ENCODE measurements around the gene SIX6.

Gene SIX6

DNA sequence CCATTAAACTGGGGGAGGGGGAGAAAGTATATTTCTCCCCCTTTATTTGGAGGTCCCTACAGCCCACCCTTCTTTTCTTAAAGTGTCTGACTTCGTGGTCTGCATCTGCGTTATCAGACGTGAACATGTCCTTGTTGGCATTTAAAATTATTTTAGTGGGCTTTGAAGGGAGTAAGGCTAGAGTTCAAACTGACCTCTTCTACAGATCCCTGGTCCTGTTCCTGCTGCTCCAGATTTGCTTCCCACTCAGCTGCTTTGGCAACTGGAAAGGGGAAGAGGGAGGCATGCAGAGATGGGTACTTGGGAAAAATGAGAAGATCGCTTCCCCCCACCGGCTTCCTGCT, 611 bp upstream of the SIX6 start:
- H3K36me3 ChIP-seq (ENCODE audit: insufficient read depth, low read length): no peaks in the 10 kb centered on the region
- peak overlapping the region; percentile 41; the same call in 1 of the 2 replicates for H3K9ac ChIP-seq (ENCODE audit: low read depth, low read length)
- peaks cover 11% of the 10 kb centered on the region for H3K4me1 ChIP-seq (ENCODE audit: insufficient read depth, low read length)
- no peaks in the 10 kb centered on the region for H3K9me3 ChIP-seq (ENCODE audit: control insufficient read depth, insufficient read depth, low read length)

GRCh38 chr14:60509438-60510253, 700 bp downstream of the SIX6 start:
- Histone ChIP-seq H3K36me3 (ENCODE audit: insufficient read depth, low read length) (no peaks in the 10 kb centered on the region), H3K9ac (ENCODE audit: low read depth, low read length) (peak overlapping the region; percentile 41; the same call in 1 of the 2 replicates), H3K9me3 (ENCODE audit: control insufficient read depth, insufficient read depth, low read length) (no peaks in the 10 kb centered on the region), H3K4me1 (ENCODE audit: insufficient read depth, low read length) (peaks cover 11% of the 10 kb centered on the region)

DNA sequence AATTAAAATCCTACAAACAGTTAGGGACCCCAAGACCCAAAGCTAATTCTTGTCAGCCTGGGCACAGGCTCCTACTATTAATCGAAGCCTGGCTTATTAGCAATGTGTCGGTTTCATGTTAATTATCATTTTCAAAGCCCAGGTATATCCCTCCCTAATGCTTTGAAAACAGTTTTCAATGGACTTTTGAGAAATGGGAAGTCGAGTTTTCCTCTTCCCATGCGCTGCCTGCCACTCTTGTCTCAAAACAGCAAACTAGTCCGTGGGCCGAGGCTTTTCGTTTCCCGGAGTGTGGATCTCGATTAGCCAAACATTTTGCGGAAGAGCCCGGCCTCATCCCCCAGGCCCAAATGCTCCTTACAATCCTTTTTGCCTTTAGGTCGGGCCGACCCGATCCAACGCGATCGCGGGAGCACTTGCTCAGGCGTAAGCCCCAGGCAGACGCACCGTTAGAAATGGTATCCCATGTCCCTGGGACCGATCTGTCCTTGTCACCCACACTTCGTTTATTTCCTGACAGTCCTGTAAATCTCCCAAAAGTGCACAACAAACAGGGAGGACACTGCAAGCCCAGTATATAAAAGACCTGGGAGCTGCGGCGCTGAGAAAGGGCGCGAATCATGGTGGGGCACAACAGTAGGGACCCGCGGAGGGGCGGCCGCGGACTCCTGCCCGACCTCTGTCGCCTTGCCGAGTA, 1.5 kb downstream of the SIX6 start:
- no peaks in the 10 kb centered on the region for H3K36me3 ChIP-seq (ENCODE audit: insufficient read depth, low read length)
- H3K4me1 ChIP-seq (ENCODE audit: insufficient read depth, low read length): peaks cover 11% of the 10 kb centered on the region
- H3K9ac ChIP-seq (ENCODE audit: low read depth, low read length): peak overlapping the region; percentile 41; the same call in 1 of the 2 replicates
- H3K9me3 ChIP-seq (ENCODE audit: control insufficient read depth, insufficient read depth, low read length): no peaks in the 10 kb centered on the region

DNA sequence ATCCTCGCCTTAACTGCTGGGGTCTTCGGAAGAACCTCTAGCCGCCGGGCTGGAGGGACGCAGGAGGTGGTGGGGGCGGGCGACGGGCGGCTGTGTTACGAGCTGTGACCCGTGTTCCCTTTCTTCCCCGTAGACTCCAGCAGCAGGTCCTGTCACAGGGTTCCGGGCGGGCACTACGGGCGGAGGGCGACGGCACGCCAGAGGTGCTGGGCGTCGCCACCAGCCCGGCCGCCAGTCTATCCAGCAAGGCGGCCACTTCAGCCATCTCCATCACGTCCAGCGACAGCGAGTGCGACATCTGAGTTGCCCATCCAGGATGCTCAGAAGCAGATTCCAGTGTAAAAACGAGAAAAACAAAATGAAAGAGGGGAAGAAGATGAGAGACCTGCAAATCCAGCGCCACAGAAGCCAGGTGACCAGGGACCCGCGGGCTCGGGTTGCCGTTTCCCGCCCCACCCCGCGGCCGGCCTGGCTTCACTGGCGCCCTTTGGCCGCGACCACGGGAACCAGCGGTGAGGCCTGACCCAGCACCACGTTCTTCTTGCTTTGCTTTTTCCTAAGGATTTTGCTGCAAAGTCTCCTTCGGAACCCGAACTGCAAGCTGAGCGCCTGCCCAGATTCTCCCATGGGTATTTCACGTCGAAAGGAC, 2.1 kb downstream of the SIX6 start:
- no peaks in the 10 kb centered on the region for H3K36me3 ChIP-seq (ENCODE audit: insufficient read depth, low read length)
- peaks cover 11% of the 10 kb centered on the region for H3K4me1 ChIP-seq (ENCODE audit: insufficient read depth, low read length)
- H3K9ac ChIP-seq (ENCODE audit: low read depth, low read length): peak overlapping the region; percentile 41; the same call in 1 of the 2 replicates
- no peaks in the 10 kb centered on the region for H3K9me3 ChIP-seq (ENCODE audit: control insufficient read depth, insufficient read depth, low read length)

- Histone ChIP-seq H3K36me3 (ENCODE audit: insufficient read depth, low read length) (no peaks in the 10 kb centered on the region), H3K4me1 (ENCODE audit: insufficient read depth, low read length) (peaks cover 11% of the 10 kb centered on the region), H3K9me3 (ENCODE audit: control insufficient read depth, insufficient read depth, low read length) (no peaks in the 10 kb centered on the region), H3K9ac (ENCODE audit: low read depth, low read length) (no peak overlapping the region)
Observed at GRCh38 chr14:60512126-60512525, 3.2 kb downstream of the SIX6 start.

DNA sequence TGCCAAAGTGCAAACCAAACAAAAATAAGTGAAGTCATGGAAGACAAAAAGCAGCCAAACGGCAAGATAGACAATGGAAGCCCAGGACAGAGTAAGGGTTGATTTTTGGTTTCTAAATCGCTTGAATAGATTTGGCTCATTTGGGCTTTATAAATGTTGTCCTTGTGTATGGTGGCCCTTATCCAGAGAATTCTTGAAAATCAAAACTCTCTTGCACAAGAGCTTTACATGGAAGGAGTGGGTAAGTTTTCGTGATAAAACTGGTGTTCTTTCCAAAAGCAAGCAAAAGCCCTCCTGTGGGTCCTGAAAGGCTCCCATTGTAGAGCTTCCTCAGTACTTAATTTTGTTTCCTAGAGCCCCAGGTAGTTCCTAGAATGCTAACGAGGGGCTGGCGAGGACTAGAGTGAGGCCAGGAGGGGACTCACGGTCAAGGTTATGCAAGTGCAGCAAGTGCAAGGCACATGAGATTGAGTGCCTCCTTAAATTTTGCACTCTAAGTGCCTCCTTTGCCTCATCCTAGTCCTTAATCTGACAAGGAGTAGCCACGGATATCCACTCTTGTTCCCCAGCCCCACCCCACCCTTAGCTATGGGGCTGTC, 4.1 kb downstream of the SIX6 start:
- H3K4me1 ChIP-seq (ENCODE audit: insufficient read depth, low read length): peaks cover 11% of the 10 kb centered on the region
- H3K9ac ChIP-seq (ENCODE audit: low read depth, low read length): no peak overlapping the region
- H3K36me3 ChIP-seq (ENCODE audit: insufficient read depth, low read length): no peaks in the 10 kb centered on the region
- no peaks in the 10 kb centered on the region for H3K9me3 ChIP-seq (ENCODE audit: control insufficient read depth, insufficient read depth, low read length)

GRCh38 chr14:60514378-60514740, 5.4 kb downstream of the SIX6 start:
- H3K9ac ChIP-seq (ENCODE audit: low read depth, low read length): peak overlapping the region; percentile 63
- H3K9me3 ChIP-seq (ENCODE audit: control insufficient read depth, insufficient read depth, low read length): no peaks in the 10 kb centered on the region
- no peaks in the 10 kb centered on the region for H3K36me3 ChIP-seq (ENCODE audit: insufficient read depth, low read length)
- H3K4me1 ChIP-seq (ENCODE audit: insufficient read depth, low read length): peaks cover 8% of the 10 kb centered on the region

DNA sequence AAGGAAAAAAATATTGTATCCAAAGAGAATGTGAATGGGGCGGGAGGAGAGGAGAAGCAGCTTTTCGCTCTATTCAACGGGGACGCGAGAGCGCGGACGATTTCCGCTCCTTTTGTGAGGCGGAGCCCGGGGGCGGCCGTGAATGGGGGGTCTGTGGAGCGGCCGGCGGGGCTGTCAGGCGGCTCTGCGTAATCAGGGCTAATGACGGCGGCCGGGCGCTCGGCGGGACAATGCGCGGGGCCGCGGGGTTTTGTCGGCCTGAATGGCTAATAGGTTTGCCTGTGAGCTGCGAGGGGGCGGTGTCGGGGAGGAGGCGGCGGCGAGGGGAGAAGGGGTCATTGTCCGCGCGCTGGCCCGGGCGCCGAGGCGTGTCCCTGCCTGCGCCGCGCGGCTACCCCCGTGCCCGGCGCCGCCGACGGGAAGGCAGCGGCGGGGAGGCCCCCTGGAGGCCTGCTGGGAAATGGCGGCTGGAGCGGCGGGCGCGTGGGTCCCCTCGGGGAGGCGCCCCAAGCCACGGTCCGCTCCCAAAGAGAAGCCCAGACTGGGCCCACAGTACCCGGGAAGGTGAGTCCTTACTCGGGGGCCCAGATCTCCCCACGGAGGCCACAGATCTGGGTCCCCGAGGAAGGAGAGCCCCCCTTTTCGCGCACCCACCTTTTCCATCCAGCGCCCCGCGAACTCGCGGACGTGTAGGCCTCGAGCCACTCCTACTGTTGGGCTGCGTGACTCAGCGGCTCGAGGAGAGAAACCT, 6.0 kb downstream of the SIX6 start:
- Histone ChIP-seq H3K9ac (ENCODE audit: low read depth, low read length) (peak overlapping the region; percentile 63), H3K36me3 (ENCODE audit: insufficient read depth, low read length) (no peaks in the 10 kb centered on the region), H3K9me3 (ENCODE audit: control insufficient read depth, insufficient read depth, low read length) (no peaks in the 10 kb centered on the region), H3K4me1 (ENCODE audit: insufficient read depth, low read length) (peaks cover 8% of the 10 kb centered on the region)

DNA sequence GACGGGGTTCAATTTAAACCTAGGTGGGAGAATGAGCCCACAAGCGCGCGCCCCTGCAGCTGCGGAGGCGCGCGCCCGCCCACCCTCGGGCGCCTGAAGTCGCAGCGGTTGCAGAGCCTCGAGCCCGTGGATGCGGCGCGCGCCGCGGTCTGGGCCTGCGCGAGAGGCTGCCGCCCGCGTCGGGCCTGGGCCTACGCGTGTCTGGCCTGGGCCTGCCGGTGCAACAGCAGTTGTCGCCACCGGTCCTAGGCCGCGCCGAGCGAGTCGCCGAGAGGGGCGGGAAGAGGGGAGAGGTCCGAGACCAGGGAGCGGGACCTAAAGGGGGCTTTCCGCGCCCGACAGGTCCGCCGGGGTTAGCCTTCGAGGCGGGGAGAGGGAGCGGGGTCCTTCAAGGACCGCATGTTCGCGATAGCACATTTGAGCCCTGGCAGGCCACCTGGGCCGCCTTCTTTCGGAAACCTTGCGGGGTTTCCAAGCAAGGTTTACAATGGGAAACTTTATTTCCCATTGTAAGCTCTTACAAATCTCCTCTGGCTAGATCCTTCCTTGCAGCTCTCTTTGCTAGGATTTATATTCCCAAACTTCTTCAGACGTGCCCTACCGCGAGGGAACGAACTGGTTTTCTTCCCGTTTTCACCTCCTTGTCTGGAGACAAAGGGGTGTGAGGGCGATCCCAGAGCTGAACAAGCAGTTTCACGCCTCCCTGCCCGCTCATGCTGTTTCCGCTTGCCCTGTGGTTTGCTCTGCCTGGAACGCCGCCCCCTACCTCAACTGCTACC, 6.8 kb downstream of the SIX6 start:
- Histone ChIP-seq H3K9me3 (ENCODE audit: control insufficient read depth, insufficient read depth, low read length) (no peaks in the 10 kb centered on the region), H3K36me3 (ENCODE audit: insufficient read depth, low read length) (no peaks in the 10 kb centered on the region), H3K9ac (ENCODE audit: low read depth, low read length) (peak overlapping the region; percentile 63; the same call in 1 of the 2 replicates), H3K4me1 (ENCODE audit: insufficient read depth, low read length) (peaks cover 8% of the 10 kb centered on the region; the same call in 1 of the 2 replicates)

GRCh38 chr14:60532442-60532841, 23.5 kb downstream of the SIX6 start:
- Histone ChIP-seq H3K4me1 (ENCODE audit: insufficient read depth, low read length) (peaks cover 3% of the 10 kb centered on the region; the same call in 1 of the 2 replicates), H3K9ac (ENCODE audit: low read depth, low read length) (no peak overlapping the region), H3K9me3 (ENCODE audit: control insufficient read depth, insufficient read depth, low read length) (no peaks in the 10 kb centered on the region), H3K36me3 (ENCODE audit: insufficient read depth, low read length) (no peaks in the 10 kb centered on the region)

- H3K9me3 ChIP-seq (ENCODE audit: control insufficient read depth, insufficient read depth, low read length): no peaks in the 10 kb centered on the region
Observed at GRCh38 chr14:60537663-60538062, 28.7 kb downstream of the SIX6 start.

DNA sequence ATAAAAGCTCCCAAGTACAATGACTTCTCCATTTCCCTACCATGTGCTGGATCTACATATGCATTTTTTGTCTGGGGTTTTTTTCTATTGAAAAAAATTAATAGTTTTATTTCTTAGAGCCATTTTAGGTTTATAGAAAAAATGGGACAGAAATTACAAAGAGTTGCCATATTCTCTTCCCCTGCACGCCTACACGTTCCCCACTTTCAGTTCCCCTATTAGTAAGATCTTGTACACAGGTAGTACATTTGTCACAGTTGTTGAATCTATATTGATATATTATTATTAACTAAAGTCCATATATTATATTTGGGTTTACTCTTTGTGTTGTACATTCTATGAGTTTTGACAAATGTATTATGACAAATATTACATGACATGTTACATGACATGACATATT, 35.7 kb downstream of the SIX6 start:
- H3K36me3 ChIP-seq (ENCODE audit: insufficient read depth, low read length): no peaks in the 10 kb centered on the region
- H3K4me1 ChIP-seq (ENCODE audit: insufficient read depth, low read length): no peaks in the 10 kb centered on the region
- H3K9ac ChIP-seq (ENCODE audit: low read depth, low read length): no peak overlapping the region
- peaks cover 8% of the 10 kb centered on the region; the same call in 1 of the 2 replicates for H3K9me3 ChIP-seq (ENCODE audit: control insufficient read depth, insufficient read depth, low read length)

More at GRCh38 chr14:60537663-60538062, 28.7 kb downstream of the SIX6 start:
- Histone ChIP-seq H3K4me1 (ENCODE audit: insufficient read depth, low read length) (peaks cover 2% of the 10 kb centered on the region; the same call in 1 of the 2 replicates), H3K36me3 (ENCODE audit: insufficient read depth, low read length) (no peaks in the 10 kb centered on the region), H3K9ac (ENCODE audit: low read depth, low read length) (no peak overlapping the region)

DNA sequence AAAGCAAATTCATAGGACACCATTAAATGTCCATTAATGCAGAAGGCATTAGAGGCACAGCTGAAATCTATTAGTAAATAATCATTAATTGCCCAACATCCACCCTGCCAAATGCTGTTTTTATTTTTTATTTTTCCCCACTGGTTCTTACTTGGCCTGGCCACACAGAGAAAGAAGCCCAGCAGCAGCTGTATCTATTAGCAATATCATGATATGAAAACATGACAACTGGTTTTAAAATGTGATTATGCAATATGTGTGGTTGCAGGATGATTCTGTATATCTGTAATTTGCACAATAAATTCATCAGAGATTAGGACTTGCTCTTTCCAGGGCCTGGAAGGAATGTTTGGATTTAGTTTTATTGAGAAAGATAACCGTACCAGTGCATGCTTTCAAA, 44.9 kb downstream of the SIX6 start:
- H3K36me3 ChIP-seq (ENCODE audit: insufficient read depth, low read length): no peaks in the 10 kb centered on the region
- H3K9me3 ChIP-seq (ENCODE audit: control insufficient read depth, insufficient read depth, low read length): no peaks in the 10 kb centered on the region
- H3K9ac ChIP-seq (ENCODE audit: low read depth, low read length): no peak overlapping the region
- no peaks in the 10 kb centered on the region for H3K4me1 ChIP-seq (ENCODE audit: insufficient read depth, low read length)
